Muscle layer of duodenum (tissue), 2 donors: Measurements from ENCODE around the gene PEBP1.

Experiments used
- H3K27ac ChIP-seq: one replicate; pipeline ENCODE4 v1.7.0; 2013; ENCODE audit warnings: mild to moderate bottlenecking, low read length
- H3K27me3 ChIP-seq: one replicate; pipeline ENCODE4 v1.7.0; 2013; ENCODE audit warnings: low read depth, mild to moderate bottlenecking, control low read depth, low read length
- H3K36me3 ChIP-seq, 2 donors: one replicate each; pipeline ENCODE4 v1.7.0; 2013; ENCODE audit warnings: low read length in 2 of 2, control low read depth in 1 of 2, mild to moderate bottlenecking in 1 of 2; ENCODE audit not compliant: insufficient read depth in 2 of 2, control insufficient read depth in 1 of 2
- H3K4me1 ChIP-seq, 2 donors: one replicate each; pipeline ENCODE4 v1.7.0; 2013; ENCODE audit warnings: low read length in 2 of 2, mild to moderate bottlenecking in 2 of 2, control low read depth in 1 of 2, moderate library complexity in 1 of 2; ENCODE audit not compliant: insufficient read depth in 2 of 2, control insufficient read depth in 1 of 2
- H3K4me3 ChIP-seq, 2 donors: one replicate each; pipeline ENCODE4 v1.7.0; 2013; ENCODE audit warnings: low read length in 2 of 2, low read depth in 1 of 2, mild to moderate bottlenecking in 1 of 2
- H3K9me3 ChIP-seq, 2 donors: one replicate each; pipeline ENCODE4 v1.7.0; 2013; ENCODE audit warnings: low read length in 2 of 2, control low read depth in 1 of 2, mild to moderate bottlenecking in 1 of 2; ENCODE audit not compliant: control insufficient read depth in 1 of 2
- donor health status: healthy.

The PEBP1 gene

DNA sequence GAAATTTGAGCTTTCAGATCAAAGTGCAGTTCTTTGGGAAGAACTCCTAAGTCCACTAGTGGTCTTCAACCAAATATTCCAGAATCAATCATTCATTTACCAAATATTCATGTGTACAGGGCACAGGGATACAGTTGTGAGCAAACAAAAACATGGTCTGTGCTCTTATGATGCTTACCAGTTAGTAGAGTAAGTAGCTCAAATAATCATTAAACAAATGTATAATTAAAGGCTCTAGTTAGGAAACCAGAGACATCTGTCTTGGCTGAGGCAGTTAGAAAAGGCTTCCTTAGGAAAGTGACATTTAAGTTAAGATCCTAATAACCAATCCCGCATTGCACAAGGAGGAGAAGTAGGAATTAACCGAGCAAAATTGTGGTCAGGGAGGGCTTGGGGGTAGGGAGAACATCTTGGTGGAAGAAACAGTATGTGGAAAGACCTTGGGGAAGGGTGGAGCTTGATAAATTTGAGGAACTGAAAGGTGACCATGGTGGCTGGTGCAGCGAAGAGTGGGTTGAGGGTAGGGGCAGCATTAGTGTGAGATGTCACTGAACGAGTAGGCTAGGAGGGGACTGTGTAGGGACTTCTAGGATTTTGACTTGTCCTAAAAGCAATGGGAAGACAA lies 40.0 kb downstream of the PEBP1 start:
- Histone ChIP-seq H3K36me3 (peaks cover 57 to 63% of the 10 kb centered on the region in 2 donors), H3K27me3 (no peaks in the 10 kb centered on the region)

DNA sequence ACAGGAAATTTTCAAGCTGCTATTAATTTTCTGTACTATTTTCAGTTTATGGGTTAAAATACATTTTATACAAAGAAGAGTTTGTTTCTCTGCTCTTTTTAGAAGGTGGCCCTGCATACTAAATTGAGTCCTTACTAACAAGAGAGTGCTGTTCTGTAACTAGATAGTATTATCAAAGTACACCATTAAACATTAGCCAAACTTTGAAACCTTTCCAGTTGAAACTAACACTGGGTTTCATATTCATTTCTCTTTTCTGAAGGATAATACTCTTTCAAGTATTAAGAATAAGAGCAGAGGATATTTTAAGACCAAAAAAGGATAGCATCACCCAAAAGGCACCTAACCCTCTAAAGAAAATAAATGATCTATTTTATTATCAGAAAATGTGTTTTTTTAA lies 47.2 kb downstream of the PEBP1 start:
- H3K27ac ChIP-seq, result no peak overlapping the region
- no peaks in the 10 kb centered on the region for H3K27me3 ChIP-seq
- peaks cover 11 to 16% of the 10 kb centered on the region in 2 donors for H3K36me3 ChIP-seq
- H3K9me3 ChIP-seq, result no peaks in the 10 kb centered on the region
- no peak overlapping the region for H3K4me3 ChIP-seq
- peaks cover 7 to 17% of the 10 kb centered on the region in 2 donors for H3K4me1 ChIP-seq

More for the DNA sequence above, 40.0 kb downstream of the PEBP1 start:
- Histone ChIP-seq H3K27ac (no peak overlapping the region), H3K9me3 (no peaks in the 10 kb centered on the region), H3K4me3 (no peak overlapping the region), H3K4me1 (no peaks in the 10 kb centered on the region)

DNA sequence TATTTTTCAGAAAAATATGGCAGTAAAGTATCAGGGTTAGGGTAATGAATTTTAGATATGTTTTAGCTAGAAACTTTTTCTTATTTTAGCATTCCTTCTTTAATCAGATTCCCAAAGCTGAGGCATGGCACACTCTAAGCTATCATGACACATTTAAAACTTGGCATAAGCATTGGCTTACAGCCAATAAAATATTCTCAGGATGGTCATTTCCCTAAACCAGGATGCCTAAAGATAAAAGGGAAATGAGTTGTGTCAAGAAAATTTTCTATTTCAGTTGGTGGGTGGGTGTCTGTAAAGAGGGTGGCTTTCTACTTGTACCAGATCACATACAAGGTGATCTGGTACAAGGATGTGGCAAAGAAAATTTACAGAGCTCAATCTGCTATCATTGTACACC lies 47.8 kb downstream of the PEBP1 start:
- peaks cover 11 to 20% of the 10 kb centered on the region in 2 donors for H3K4me1 ChIP-seq
- H3K27ac ChIP-seq, result no peak overlapping the region

DNA sequence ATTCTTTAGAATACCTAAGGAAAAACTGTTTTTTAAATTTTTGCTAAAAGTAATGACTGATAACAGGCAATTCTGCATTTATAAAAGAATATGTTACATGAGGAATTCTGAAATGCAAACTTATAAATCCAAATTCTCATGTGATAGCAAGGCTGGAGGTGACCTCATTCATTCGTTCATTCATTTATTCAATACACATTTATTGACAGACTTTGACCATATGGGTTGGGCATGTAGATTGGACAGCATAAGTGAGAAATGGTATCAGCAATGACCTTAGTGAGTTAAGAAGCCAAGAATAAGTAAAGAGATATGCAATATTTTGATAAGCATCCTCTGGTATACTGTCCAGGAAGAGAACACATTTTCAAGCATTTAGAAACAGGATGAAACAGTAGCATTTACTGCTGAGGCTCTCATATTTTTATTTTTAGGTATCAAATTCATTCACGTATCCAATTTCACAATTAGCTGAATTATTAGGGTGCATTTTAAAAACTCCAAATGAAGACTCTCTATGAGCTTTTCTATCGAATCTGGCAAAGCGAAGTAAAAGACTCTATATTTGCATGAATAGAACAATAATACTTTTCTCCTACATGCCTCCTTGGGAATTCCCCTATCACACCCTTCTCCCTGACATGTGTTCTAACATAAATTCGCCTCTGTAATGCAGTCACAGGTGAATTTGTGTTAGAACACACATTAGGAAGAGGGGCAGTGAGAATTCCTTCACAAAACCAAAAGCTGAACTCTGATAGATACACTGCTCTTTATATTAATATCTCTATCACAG lies 49.9 kb downstream of the PEBP1 start:
- H3K27me3 ChIP-seq, result no peaks in the 10 kb centered on the region
- no peak overlapping the region for H3K27ac ChIP-seq
- H3K4me1 ChIP-seq, result peaks cover 20 to 26% of the 10 kb centered on the region in 2 donors
- no peak overlapping the region for H3K4me3 ChIP-seq
- peaks cover 3 to 12% of the 10 kb centered on the region in 2 donors for H3K36me3 ChIP-seq
- H3K9me3 ChIP-seq, result no peaks in the 10 kb centered on the region

More for the DNA sequence above, 47.8 kb downstream of the PEBP1 start:
- Histone ChIP-seq H3K4me3 (no peak overlapping the region), H3K9me3 (no peaks in the 10 kb centered on the region), H3K27me3 (no peaks in the 10 kb centered on the region), H3K36me3 (peaks cover 11 to 12% of the 10 kb centered on the region in 2 donors)

DNA sequence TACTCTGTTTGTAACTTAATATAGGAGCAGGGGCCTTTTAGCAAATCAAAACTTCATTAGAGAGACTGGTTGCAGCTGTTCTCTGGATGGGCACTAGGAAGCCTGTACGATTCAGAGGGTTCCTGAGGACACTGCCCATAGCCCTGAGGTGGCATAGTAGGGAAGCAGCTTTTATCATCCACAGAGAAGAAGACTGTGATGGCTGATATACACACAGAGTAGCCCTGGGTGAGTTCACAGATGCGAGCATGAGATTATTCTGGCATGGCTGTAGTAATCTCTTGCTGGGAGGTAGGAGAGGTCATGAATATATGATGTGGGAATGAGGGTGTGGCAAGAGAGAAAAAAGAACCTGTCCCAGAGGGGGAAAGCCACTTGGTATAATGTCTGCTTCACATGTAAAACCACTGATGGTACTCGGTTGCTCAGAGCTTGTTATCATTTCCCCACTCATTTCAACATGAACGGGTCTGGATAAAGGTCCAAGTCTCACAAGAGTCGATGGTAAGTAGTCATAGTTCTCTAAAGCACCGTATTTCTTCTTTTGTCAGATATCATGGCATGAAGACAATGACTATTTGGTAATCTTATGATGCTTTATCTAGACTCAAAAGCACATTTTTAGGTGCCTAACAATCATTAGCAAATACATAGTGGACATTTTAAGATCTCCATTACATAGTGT lies 52.0 kb downstream of the PEBP1 start:
- Histone ChIP-seq H3K27me3 (no peaks in the 10 kb centered on the region), H3K4me3 (peak overlapping the region; percentile 51 to 69), H3K36me3 (peaks cover 3 to 8% of the 10 kb centered on the region in 2 donors), H3K4me1 (peaks cover 17 to 26% of the 10 kb centered on the region in 2 donors), H3K9me3 (no peaks in the 10 kb centered on the region), H3K27ac (peak overlapping the region; percentile 30)

DNA sequence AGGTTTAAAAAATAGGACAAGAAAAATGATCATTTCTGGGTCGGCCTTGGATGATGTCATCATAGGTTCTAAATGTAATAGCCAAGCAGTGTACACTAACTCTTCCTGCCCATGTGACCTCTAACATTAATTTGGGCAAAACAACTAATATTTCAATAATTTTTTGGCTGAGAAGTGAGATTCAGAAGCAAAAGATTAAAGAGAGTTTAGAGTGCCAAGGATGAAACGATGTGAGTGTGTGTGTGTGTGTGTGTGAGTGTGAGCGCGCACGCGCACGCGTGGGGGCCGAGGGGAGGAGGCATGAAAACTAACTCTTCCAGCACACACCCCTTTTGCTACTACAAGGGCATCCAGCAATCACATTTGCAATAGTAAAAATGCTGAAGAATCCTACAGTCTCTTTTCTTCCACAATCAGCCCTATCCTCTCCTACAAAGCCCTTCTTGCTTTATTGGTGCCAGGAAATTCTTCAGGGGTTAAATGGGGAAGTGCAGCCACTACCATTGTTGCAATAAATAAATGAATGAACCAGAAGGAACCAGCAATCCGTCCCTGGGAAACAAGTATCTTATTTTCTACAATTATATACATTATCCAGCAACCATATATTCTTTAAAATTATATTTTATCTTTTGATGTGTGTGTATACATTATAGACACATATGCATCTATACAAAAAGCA lies 52.9 kb downstream of the PEBP1 start:
- Histone ChIP-seq H3K27ac (peak overlapping the region; percentile 30), H3K27me3 (no peaks in the 10 kb centered on the region), H3K9me3 (no peaks in the 10 kb centered on the region), H3K4me1 (peaks cover 10 to 26% of the 10 kb centered on the region in 2 donors), H3K4me3 (peak overlapping the region; percentile 51 to 69), H3K36me3 (peaks cover 3 to 8% of the 10 kb centered on the region in 2 donors)

DNA sequence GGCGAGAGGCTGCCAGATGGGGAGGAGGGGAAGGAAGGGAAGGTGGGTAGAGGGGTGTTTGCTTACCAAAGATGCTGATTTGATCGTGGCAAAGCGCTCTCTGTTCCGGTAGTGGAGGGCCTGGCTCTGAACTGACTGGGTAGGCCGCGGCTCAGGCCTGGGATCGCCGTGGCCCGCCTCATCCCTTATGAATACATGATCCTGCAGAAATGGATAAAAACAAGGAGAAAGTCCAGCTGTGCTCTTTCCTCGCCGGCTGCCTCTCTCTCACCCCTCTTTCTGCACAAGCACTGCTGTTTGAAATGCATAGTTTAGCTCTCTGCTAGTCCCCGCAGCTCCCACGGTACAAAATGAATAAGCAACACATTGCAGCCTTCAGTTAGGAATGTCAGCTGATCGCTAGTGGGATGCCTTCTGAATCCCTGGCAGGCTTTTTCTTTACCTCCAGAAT lies 53.8 kb downstream of the PEBP1 start:
- peak overlapping the region; percentile 45 to 69 for H3K4me3 ChIP-seq
- H3K27ac ChIP-seq, result peak overlapping the region; percentile 67
- H3K36me3 ChIP-seq, result peaks cover 6 to 8% of the 10 kb centered on the region in 2 donors
- no peaks in the 10 kb centered on the region for H3K9me3 ChIP-seq
- peaks cover 8 to 26% of the 10 kb centered on the region in 2 donors for H3K4me1 ChIP-seq
- no peaks in the 10 kb centered on the region for H3K27me3 ChIP-seq

DNA sequence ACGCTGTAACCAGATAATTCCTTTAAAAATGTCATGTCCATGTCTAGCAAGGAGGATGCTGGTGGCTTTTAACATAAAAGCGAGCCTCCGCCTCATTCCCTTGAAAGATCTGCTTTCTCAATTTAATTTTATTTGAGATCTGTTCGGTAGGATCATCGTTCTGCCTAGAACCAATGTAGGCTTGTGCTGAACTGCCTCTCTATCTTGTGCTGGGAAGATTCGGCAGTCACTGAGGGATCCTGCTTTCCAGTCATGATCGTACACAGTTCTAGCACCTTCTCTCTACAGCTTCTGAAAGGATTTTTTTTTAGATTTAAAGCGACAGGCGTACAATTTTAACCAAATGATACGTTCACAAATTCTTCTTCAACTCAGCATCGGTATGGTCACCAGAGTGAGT lies 54.3 kb downstream of the PEBP1 start:
- Histone ChIP-seq H3K4me3 (peak overlapping the region; percentile 45 to 69), H3K4me1 (peaks cover 8 to 26% of the 10 kb centered on the region in 2 donors), H3K27ac (peak overlapping the region; percentile 67), H3K36me3 (peaks cover 6 to 8% of the 10 kb centered on the region in 2 donors), H3K9me3 (no peaks in the 10 kb centered on the region), H3K27me3 (no peaks in the 10 kb centered on the region)

DNA sequence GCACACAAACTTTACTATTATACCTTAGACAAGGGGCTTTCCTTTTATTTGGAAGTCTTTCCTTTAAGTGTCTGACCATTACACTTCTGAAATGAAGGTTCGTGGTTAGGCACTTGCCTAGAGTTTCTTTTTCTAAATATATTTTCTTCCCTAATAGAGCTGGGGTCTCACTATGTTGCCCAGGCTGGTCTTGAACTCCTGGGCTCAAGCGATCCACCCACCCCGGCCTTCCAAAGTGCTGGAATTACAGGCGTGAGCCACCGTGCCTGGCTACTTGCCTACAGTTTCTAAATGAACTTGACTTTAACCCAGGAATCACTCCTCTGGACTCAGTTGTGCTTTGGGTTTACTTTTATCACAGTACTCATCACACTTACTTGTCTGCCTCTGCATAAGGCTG lies 57.6 kb downstream of the PEBP1 start:
- Histone ChIP-seq H3K4me3 (no peak overlapping the region), H3K27ac (no peak overlapping the region), H3K4me1 (peaks cover 0 to 16% of the 10 kb centered on the region in 2 donors), H3K9me3 (no peaks in the 10 kb centered on the region), H3K36me3 (peaks cover 11 to 22% of the 10 kb centered on the region in 2 donors), H3K27me3 (no peaks in the 10 kb centered on the region)

DNA sequence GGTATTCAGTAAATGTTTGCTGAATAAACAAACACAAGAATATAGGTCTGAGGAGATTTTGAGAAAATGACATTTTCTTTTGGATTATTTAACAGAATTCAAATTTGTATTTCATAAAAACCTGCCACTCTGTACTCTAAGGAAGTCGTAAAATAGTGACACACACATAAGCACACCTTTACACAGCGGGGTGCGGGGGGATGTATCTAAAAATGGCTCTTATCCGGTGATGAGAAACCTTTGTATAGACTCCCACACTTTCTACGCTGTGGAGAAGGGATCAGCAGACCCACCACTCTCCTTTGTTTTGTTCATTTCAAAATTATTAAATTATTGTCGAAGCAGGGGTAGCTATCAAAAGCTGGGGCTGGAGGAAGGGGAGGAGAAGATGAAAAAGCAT lies 58.0 kb downstream of the PEBP1 start:
- H3K27ac ChIP-seq, result no peak overlapping the region
- peaks cover 0 to 13% of the 10 kb centered on the region in 2 donors for H3K4me1 ChIP-seq
- no peak overlapping the region for H3K4me3 ChIP-seq
- no peaks in the 10 kb centered on the region for H3K9me3 ChIP-seq
- H3K27me3 ChIP-seq, result no peaks in the 10 kb centered on the region
- peaks cover 15 to 26% of the 10 kb centered on the region in 2 donors for H3K36me3 ChIP-seq
